ENCODE measurements around the gene ASPG.

The ASPG gene

DNA sequence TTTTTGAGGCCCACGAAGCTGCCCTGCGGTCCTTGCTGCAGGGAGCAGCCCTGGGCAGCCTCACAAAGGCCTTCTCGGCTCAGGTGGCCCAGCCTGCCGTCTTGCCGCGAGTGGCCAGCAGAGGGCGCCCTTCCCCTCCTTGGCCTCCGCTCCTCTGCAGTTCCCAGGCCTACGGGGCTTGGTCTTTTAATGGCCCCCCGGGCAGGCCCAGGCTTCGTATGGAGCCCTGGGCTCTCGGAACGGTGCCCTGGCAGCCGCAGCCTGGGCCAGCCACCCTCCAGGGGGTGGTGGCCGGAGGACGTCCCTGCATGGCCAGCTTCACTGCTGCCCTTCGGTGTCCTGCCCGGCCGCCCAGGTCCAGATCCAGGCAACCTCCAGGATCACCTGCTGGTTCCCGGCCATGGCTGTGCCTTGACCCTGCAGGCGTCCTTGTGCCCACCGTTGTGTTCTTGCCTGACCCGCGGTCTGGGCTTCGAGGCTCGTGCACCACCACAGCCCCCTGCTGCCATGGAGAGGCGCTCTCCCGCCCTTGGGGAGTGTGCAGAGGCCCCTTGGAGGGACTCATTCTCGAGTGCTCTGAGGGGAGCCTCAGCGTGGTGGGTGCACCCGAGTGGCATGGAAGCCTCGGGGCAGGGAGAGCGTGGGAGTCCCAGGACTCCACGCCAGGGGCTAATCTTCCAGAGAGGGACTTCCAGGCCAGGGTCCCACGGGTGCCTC lies 9.4 kb downstream of the ASPG start:
- DNase-seq, result peak; percentile 72

GRCh38 chr14:104095426-104096310 lies 10.2 kb downstream of the ASPG start:
- DNase-seq, result no peak

GRCh38 chr14:104096318-104096717 lies 10.8 kb downstream of the ASPG start:
- no peak for DNase-seq

DNA sequence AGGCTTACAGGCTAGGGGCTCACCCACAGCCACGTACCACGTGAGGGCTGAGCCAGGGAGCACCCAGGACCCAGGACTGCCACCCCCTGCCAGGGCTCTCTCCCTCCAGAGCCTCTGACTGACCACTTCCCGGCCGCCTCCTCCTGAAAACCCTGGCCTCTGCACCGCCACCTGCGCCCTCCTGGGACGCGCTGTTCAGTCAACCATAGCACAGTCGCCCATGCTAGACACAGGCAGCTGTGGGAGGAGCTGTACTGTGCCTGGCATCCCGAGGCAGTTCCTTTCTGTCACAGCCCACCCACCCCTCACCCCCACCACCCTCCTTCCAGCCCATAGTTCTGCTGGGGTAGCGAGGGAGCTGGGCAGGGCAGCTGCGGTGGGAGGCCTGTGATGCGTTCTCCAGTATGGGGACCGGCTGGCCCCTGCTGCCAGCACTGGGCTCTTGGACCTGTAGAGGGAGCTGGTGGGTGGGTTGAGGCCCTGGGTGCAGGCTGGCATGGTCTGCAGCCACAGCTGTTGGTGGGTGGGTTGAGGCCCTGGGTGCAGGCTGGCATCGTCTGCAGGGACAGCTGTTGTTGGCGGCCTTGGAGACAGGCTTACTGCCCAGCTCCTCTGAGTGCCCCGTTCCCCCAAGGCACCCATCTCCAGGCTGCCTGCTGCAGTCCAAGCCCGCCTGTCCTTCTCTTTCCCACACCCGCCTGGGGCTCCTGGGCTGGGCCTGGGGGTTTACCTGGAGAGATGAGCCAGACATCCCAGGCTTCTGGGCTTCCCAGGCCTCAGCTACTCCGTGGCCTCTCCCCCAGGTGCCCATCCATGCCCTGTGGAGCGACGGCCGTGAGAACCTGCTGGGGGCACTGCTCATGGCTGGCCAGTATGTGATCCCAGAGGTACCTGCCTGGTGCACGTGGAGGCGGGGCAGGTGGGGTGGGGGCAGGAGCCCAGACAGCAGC lies 11.5 kb downstream of the ASPG start:
- DNase-seq, result no peak

DNA sequence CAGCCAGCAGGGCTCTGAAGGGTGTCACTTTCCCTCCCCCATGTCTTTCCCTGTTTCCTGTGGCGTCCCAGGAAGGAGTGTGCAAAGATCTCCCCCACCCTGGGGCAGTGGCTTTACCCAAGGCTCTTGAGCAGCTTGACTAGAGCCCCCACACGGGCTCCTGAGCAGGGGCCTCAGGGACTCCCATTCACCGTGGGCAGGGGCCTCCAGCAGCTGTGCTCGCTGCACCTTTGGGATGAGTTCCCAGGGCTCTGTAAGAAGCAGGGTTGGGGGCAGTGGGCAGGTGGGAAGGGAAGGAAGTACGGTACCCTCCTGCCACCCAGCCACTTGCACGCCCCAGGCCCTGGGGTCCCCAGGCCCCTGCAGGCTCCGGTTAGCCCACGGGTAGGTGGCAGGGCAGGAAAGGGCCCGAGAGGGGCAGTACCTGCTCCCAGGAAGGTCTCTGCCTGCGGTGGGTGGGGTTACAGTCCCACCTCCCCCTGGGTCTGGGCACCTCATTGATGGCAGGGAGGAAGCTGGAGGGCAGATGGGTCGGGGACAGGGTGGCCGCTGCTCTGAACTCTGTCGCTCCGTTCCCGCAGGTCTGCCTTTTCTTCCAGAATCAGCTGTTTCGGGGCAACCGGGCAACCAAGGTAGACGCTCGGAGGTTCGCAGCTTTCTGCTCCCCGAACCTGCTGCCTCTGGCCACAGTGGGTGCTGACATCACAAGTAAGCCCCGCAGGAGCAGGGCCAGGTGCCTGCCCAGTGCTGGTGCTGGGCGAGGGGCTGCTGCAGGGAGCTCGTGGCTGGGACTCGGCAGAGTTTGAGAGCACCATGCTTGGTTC lies 13.0 kb downstream of the ASPG start:
- no peak for DNase-seq

DNA sequence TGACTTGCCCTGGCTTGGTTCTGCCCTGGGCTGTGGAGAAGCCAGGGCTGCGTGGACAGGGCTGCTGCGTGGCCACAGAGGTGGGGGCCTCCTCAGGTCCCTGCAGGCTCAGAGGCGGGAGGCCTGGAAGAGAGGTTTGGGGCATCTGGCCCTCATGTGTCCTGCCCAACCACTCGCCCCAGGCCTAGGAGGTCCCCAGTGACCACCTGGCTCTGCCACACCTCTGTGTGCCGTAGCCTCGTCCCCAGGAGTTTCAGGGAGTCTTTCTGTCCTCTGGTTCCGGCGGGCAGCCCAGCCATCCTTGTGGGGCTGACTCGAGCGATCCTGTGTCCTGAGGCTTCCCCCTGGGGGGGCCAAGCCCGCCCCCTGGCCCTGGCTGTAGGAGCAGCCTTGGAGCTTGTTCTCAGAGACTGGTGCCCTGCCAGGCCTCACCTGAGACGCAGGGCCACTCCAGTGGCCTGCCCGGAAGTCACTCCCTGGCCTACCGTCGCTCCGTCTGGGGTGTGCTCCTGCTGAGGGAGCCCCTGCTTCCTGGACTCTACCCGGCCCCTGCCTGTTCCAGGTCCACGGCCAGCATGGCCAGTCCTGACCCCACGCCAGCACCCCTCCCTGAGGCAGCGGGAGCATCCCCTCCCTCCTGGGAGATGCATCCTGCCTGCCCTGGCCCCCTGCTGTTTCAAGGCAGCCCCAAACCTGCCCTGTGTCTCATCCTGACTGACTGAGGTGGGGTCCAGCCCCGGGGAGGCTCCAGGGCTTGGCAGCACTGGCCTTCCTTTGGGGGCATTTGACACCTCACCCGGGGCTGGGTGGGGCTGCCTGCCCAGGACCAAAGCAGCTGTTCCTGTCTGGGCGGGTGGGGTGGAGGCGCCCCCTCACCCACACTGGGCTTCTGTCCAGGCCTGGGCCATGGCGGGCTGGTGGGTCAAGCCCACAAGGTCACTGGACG lies 13.9 kb downstream of the ASPG start:
- DNase-seq, result no peak

DNA sequence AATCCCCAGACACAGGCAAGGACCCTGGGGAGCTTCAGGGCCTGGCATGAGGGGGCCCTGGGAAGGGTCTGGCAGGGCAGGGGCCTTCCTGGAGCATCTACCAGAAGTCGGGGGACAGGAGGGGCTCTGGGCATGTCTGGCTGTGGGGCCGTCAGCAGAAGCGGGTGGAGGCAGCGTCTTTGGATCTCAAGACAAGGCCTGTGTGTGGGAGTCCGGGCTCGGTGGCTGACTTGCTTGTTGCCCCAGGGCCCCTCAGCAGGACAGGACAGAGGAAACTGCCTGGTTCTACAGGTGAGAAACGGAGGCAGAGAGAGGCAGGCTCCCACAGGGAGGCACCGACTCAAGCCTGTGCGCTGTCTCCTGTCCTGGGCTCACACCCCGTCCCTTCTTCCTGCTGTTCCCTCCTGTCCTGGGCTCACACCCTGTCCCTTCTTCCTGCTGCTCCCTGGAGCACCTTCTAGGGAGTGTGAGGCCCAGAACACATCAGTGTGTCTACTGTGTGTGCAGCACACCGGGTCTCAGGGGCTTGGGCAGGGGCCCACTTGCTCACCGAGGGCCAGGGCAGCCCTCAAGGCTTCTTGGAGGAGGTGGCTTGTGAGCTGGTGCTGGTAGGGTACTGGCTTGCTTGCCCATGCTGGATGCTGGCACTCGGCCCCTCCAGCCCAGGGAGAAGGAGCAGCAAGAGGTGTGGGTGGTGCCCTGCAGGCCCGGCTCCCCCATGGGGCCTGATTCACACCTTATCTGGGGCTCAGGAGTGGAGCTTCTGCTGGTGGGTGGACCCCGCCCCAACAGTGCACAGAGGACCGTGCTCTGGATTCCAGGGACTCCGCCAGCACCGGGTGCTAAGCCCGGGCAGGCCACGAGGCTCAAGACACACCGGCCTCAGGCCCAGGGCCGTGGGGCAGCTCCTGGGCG lies 14.9 kb downstream of the ASPG start:
- no peak for DNase-seq

DNA sequence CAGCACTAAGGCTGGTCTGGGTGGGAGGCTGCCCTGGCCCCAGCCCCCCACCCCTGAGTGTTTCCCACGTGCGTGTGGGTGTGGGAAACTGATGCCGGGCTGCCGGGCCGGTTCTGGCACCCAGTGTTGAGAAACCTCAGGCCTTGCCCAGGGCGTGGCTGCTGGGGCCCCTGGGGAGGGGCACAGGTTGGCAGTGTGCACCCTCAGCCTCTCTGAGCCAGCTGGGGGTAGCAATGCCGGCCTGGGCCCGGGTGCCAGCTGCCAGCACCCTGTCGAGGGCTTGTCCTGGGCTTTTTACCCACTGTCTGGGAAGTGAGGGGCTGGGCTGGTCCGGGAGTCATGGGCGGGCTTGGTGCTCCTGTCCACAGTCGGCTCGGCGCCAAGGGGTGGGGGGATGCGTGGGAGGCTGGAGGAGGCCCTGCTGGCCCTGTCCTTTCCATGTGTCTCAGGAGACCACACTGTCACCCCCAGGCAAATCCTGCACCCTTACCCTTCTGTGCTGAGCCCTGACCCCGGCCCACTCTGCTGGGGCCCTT lies 15.7 kb downstream of the ASPG start:
- DNase-seq, result no peak

GRCh38 chr14:104101651-104102281 lies 16.3 kb downstream of the ASPG start:
- no peak for DNase-seq

- DNase-seq, result no peak
Measured at GRCh38 chr14:104102282-104102914, 16.9 kb downstream of the ASPG start.

DNA sequence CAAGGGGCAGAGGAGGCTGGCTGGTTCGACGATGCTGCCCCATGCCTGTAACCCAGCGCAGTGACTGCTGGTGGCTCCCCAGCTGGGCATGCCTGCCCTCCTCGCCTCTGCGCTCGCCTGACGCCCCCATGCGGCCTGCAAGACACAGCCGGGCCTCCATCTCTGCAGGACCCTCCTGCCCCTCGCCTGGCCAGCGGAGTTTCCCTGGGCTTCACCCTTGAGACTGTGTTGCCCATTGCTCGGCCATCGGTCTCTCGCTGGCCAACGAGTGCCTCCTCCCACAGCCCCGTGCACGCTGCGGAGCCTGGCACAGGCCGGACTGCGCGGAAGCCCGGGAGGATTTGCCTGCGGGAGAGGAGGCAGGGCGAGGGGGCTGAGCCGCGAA lies 17.6 kb downstream of the ASPG start:
- DNase-seq, result no peak

DNA sequence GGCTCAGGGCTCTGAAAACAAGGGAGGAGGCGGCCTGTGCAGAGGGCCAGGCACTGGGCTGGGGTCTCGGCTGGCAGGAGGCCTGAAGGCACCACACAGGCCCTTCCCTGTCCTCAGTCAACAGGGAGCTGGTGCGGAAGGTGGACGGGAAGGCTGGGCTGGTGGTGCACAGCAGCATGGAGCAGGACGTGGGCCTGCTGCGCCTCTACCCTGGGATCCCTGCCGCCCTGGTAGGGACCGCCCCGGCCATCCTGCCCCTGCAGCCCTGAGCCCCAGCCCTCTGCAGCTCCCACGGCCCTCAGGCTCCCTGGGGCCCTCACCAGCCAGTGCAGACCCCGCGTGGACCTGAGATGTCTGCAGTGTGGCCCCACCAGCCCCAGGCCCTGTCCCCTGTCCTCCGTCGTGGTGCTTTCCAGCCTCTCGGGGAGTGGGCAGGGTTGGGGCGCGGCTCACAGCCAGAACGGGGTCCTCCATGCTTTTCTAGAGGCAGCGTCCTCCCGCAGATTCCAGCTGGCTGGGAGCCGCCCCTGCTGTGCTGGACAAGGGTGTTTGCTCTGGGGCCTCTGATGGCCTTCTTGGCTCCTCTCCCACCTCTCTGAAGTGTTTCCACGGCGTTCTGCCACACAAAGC lies 18.1 kb downstream of the ASPG start:
- DNase-seq, result no peak

- no peak for DNase-seq
Measured at GRCh38 chr14:104104076-104104901, 18.8 kb downstream of the ASPG start.

GRCh38 chr14:104105071-104105821 lies 19.7 kb downstream of the ASPG start:
- DNase-seq, result no peak

GRCh38 chr14:104105822-104106470 lies 20.4 kb downstream of the ASPG start:
- no peak for DNase-seq

DNA sequence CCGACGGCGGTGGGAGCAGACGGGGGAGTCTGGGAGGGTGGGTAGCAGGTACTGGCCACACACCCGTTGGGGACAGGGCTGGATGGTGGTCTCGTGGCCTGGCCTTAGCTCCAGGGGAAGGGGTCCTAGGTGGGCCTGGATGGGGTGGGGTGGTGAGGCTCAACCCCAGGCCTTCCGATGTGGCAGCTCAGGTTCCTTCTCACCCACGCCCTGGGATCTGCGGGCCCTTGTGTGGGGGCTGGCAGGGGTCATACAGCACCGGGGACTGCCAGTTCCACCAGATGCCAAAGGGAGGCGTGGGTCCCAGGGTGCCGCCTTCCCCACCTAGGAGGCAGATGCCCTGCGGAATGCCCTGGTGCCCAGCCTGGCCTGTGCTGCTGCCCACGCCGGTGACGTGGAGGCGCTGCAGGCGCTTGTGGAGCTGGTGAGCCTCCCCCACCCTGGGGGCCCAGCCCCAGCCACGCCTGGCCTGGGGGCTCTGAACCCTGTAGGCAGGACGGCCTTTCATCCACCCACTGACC lies 21.0 kb downstream of the ASPG start:
- no peak for DNase-seq
